Measurements from ENCODE around the gene PDLIM3. TPM values are rescaled to one million over a fixed set of nuclear protein-coding genes. Genes with fewer than 3 reads are reported as not detected.

The PDLIM3 gene
- total RNA-seq, 1 donor from 2014 or later: 36.2 TPM

DNA sequence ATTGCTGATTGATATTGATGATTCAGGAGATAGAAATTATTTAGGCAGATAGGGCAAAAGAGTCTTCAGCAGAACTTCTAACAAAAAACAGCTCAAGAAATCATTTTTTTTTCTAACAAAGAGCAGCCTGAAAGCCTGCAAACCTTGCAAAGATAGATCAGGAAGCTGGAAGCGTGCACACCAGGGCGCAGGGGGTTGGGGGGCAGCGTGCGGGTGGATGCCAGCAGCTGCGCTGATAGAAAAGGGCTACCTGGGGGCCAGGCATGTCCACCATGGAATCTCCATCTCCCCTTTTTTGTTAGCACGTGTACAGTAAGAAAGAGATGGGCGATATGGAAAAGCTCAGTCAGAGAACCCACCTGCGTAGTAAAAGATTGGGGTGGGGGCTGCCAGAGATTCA lies 62.1 kb downstream of the PDLIM3 start:
- DNase-seq (ENCODE audit: extremely low read depth, low read depth, low spot score): no peak

- no peak for DNase-seq (ENCODE audit: extremely low read depth, low read depth, low spot score)
Observed at GRCh38 chr4:185472103-185472542, 63.2 kb downstream of the PDLIM3 start.

GRCh38 chr4:185471235-185472102 lies 63.8 kb downstream of the PDLIM3 start, which contains the start of gene CCDC110:
Gene CCDC110 (minus strand): TSS chr4:185471733. CDS start chr4:185471683, 50 bp downstream.
- DNase-seq (ENCODE audit: extremely low read depth, low read depth, low spot score): no peak

DNA sequence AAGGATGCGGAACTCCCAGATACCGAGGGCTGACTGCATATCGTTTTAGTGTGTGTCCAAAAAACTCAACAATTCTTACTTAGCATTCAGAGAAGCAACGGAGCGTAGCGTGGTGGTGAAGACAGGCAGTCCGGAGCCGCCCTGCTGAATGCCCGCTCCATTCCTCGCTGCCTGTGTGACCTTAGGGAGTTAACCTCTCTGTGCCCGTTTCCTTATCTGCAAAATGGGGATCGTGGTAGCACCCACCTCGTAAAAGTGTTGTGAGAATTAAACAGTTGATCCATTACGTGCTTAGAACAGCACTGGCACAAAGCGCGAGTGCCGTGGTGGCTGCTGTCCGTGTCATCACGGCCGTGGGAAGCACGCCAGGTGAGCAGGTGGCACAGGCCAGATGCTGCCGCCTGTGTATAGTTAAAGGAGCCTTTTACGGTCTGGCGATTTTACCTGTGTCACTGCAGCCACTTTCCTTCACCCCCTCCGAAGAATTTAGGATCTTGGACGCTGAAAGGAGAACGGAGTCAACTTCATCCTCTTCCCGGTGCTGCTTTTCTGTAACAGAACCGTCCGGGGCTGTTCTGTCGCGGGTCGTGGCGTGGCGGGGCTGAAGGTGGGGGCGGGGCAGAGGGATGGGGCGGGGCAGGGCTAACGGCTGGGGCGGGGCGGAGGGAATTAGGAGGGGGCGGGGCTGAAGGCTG lies 64.7 kb downstream of the PDLIM3 start:
- DNase-seq (ENCODE audit: extremely low read depth, low read depth, low spot score): no peak

DNA sequence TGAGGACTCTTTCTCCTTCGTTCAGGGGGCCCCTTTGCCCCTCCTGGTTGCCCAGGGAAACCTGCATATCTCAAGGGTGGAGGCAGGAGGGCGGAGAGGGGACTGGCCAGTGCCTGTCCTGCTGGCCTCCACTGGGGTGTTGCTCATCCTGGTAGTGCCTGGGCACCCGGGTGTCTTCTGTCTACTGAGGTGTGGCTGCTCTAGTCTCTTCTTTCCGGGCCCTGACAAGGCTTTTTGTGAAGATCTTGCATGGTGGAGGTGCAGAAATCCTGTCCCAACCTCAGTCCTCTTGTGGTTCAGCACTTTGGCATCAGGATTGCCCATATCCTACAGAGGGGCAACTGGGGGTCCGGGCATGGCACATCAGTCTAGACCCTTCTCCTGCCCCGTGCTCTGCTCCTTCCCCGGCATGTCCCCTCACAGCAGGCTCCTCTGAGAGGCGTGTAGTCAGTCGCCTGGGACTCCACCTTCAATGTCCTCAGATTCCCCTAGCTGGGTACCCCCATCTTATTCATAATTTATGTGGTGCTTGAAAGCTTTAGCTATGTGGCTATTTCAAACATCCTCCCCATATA lies 65.6 kb downstream of the PDLIM3 start:
- no peak for DNase-seq (ENCODE audit: extremely low read depth, low read depth, low spot score)

- no peak for DNase-seq (ENCODE audit: extremely low read depth, low read depth, low spot score)
Observed at GRCh38 chr4:185468999-185469398, 66.3 kb downstream of the PDLIM3 start.

DNA sequence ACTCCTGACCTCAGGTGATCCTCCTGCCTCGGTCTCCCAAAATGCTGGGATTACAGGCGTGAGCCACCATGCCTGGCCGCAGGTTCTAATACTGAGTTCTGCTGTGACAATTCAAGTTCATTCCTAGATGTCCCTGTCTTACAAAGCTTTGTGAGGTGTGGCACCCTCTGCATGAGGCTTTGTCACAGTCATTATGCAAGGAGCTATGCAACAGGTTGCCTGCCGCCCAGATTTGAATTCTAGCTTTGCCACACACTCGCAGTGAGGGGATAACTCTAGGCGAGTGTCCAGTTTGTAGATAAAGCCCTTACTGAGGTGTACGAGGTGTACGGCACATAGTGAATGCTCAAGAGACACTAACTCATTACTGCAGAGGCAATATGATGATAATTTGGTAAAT lies 67.3 kb downstream of the PDLIM3 start:
- no peak for DNase-seq (ENCODE audit: extremely low read depth, low read depth, low spot score)

DNA sequence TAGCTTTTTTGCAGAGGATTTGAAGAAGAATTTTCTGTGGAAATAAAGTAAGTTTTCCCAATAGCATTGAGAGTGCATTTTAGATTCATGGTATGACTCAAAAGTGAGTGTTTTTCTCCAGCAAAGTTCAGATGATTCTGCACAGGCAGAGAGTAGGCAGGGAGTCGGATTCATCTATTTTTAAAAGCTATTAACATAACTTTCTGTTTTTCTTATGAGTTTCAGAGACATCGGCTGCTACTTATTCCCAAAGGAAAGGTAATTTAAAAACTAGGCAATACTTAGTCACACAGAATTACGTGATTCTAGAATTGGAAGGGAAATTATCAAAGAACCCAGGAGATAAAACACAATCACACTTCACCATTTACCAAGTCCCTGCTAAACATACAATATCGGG lies 68.2 kb downstream of the PDLIM3 start:
- DNase-seq (ENCODE audit: extremely low read depth, low read depth, low spot score): no peak

- no peak for DNase-seq (ENCODE audit: extremely low read depth, low read depth, low spot score)
Observed at GRCh38 chr4:185465707-185466106, 69.6 kb downstream of the PDLIM3 start.

DNA sequence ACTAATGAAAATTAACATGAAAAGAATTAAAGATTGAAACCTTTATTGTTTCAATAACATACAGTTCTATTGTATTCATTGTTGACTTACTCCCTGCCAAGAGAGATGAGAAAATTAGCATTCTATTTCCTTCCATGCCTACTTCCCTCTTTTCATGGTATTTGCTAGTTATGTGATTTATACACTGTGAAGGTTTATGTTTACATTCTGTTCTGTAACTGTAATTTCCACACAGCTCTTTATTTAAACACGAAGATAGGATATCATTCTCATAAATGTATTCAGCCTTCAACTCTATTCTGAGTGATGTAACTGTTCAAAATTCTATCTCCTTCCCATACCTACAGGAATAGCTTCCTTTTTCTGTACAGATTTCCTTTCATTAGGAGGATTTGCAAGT lies 70.4 kb downstream of the PDLIM3 start:
- DNase-seq (ENCODE audit: extremely low read depth, low read depth, low spot score): no peak

- no peak for DNase-seq (ENCODE audit: extremely low read depth, low read depth, low spot score)
Observed at GRCh38 chr4:185464183-185464582, 71.1 kb downstream of the PDLIM3 start.

GRCh38 chr4:185463541-185463940 lies 71.8 kb downstream of the PDLIM3 start:
- no peak for DNase-seq (ENCODE audit: extremely low read depth, low read depth, low spot score)

DNA sequence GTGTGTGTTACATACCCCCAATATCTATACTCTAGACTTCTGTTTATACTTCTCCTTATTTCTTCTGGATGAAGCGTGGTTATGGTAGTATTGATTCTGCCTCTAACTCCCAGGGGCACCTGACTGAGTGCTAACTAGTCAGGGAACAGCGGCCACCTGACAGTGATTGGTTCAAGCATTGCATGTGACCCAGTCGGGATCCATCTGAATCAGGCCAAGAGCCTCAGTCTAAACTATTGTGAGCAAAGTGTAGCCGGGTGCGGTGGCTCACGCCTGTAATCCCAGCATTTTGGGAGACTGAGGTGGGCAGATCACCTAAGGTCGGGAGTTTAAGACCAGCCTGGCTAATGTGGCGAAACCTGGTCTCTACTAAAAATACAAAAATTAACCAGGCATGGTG lies 73.7 kb downstream of the PDLIM3 start:
- DNase-seq (ENCODE audit: extremely low read depth, low read depth, low spot score): no peak

DNA sequence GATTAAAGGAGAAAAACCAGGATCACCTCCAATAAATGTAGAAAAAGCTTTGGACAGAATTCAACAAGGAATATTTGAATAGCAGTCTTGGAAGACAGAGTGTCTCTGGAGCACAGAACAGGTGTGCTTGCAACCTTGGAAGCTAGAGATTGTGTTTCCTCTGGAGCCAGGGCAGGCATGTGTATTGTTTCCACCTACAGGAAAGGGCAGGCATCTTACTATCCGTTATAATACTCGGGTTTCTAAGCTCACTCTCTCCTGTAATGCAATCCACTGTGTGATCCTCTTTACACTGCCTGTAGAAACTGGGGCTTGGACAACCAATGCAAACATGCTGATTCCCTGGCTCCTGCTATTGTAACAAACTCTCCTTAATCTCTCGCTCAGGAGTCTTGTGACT lies 78.2 kb downstream of the PDLIM3 start:
- DNase-seq (ENCODE audit: extremely low read depth, low read depth, low spot score): no peak

- DNase-seq (ENCODE audit: extremely low read depth, low read depth, low spot score): no peak
Observed at GRCh38 chr4:185456131-185456530, 79.2 kb downstream of the PDLIM3 start.

Other genes starting within 250 kb of the PDLIM3 start
- gene LRP2BP, start 139.6 kb downstream of the PDLIM3 start, total RNA-seq: 0.24 and 0.35 TPM in 2 replicates
- gene ANKRD37, start 138.7 kb downstream of the PDLIM3 start, total RNA-seq: 6.8 and 11.4 TPM in 2 replicates
- gene UFSP2, start 109.5 kb downstream of the PDLIM3 start, total RNA-seq: 17.2 and 31.0 TPM in 2 replicates
- 0.41 TPM in 1 of 2 replicates, not detected in the other for gene CCDC110, start 63.8 kb downstream of the PDLIM3 start, total RNA-seq